ENCODE data around the gene ZBED1.
"Not testable (repeated sequence)": the region's sequence is repeated elsewhere in the genome, so short reads cannot be mapped to it uniquely, and the experiment has no call there.

ZBED1 gene

DNA sequence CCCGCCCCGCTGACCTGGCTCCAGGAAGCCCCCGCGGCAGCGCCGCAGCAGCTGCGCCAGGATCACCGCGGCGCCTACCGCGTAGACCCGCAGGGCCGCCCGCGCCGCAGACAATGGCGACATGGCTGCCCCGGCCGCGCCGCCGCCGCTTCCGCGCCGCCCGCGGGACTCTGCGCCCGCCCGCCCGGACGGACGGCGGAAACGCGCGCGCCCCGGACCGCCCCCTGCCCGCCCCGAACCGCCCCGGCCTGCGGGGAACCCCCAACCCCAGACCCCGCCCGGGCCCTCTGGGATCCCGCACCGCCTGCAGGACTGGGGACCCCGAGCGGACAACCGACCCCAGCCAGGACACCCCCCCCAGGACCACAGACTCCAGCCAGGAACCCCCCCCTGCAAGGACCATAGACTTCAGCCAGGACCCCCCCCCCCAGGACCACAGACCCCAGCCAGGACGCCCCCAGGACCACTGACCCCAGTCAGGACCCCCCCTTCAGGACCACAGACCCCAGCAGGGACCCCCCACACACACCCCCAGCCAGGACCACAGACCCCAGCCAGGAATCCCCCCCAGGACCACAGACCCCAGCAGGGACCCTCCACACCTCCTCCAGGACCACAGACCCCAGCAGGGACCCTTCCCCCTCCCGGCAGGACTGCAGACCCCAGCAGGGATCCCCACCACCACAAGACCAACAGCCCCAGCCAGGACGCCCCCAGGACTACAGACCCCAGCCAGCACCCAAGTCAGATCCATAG lies at the start of gene ZBED1, which contains the start of gene DHRSX:
Gene ZBED1 (minus strand): TSS at position 174 of the 756 bp plus-strand sequence. CDS start 10,257 bp downstream, outside the sequence.
Gene DHRSX (minus strand): TSS at position 174 of the 756 bp plus-strand sequence. CDS start 51 bp downstream, at position 123.
- no peak for DNase-seq (ENCODE audit: low read depth)

DNA sequence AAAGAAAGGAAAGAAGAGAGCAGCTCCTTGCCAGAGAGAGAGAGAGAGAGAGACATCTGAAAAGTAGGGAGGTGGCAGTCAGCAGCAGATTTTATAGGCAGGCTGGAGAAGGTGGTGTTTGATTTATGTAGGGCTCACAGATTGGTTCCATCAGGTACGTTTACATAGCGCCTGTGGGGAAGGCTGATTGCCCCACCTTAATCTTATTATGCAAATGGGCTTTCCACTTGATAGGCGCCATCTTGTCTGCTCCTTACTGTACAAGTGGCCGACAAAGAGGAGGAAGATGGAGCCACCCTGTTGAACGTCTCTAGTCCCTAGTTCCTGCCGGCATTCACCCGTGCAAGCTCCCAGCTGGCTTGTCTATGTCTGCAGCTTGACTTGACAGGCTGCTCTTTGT lies 49.1 kb upstream of the ZBED1 start:
- DNase-seq (ENCODE audit: low read depth) = no peak

DNA sequence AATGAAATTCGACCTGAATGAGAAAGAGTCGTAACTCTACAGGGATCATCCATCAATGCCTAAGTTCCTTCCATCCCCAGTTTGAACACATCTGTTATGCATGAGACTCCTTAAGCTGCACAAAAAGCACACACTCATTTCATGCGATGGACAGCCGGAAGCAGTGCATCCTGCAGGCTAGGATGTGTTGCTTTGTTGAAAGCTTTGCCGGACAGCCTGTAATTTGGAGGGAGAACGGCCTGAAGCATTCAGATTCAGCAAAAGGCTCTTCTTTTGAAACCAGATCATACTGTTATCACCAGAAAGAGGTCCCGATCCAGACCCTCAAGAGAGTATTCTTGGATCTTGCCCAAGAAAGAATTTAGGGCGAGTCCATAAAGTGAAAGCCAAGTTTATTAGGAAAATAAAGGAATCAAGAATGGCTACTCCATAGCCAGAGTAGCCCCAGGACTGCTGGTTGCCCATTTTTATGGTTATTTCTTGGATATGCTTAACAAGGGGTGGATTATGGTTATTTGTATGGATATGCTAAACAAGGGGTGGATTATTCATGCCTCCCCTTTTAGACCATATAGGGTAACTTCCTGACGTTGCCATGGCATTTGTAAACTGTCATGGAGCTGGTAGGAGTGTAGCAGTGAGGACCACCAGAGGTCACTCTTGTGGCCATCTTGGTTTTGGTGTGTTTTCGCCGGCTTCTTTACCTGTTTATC lies 48.1 kb upstream of the ZBED1 start:
- DNase-seq (ENCODE audit: low read depth) = no peak

DNA sequence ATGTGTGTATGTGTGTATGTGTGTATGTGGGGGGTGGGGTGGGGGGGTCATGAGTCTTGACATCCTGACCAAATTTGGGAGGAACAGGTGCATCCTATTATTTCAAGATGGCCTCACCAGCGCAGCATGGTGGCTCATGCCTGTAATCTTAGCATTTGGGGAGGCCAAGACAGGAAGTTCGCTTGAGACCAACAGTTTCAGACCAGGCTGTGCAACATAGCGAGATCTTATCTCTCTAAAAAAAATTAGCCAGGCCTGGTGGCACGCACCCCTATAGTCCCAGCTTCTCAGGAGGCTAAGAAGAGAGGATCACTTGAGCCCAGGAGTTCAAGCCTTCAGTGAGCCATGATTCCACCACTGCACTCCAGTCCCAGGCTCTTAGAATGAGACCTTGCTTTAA lies 47.0 kb upstream of the ZBED1 start:
- no peak for DNase-seq (ENCODE audit: low read depth)

DNA sequence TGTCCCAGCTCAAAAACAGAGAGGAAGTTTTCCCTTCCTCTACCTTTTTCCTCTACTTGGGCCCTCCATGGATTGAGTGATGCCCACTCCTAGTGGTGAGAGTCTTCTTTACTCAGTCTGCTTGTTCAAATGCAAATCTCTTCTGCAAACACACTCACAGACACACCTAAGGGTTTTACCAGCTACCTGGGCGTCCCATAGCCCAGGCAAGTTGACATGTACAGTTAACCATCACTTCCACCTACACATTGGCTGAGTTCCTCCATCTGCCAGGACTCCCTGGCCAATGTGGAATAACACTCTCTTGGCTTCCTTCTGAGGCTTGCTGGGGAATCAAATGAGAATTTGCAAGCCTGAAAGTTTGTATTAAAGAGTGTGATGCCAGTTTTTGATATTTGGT lies 45.7 kb upstream of the ZBED1 start:
- no peak for DNase-seq (ENCODE audit: low read depth)

DNA sequence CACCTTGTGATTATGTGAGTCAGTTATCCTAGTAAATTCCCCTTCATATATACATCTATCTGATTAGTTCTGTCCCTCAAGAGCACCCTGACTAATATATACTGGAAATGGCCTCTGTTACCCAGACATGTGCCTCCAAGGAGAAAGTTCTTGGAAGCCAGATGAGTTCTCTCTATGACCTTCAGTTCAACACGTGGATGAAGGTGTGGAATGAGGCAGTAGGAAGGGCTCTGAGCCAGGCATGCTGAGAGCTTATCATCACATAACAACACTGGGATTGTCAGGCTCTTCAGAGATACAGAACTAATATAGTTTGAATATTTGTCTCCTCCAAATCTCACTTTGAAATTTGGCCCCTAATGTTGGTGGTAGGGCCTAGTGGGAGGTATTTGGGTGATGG lies 44.4 kb upstream of the ZBED1 start:
- DNase-seq (ENCODE audit: low read depth) = no peak

DNA sequence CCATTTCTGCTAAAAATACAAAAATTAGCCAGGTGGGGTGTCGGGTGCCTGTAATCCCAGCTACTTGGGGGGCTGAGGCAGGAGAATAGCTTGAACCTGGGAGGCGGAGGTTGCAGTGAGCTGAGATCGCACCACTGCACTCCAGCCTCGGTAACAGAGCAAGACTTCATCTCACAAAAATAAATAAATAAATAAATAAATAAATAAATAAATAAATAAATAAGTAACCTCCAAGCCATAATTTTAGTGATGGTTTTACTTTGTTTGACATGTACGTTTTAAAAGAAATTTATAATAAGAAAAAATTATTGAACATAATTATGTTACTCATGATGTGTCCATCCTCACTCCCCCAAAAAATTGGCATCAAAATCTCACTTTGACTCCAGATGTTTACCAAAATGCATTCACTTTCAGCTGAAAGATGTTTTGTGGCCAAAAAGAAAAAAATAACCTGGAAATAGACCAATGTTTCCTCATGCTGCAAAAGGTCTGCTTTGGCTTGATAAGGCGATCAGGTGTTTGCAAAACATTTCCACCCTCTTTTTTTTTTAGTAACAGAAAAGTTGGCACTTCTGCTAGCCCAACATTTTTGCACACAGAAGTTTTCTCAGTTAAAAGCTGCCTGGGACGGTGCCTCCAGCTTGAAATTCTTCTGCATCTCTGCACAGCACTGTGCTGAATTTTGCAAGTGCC lies 42.2 kb upstream of the ZBED1 start:
- no peak for DNase-seq (ENCODE audit: low read depth)

DNA sequence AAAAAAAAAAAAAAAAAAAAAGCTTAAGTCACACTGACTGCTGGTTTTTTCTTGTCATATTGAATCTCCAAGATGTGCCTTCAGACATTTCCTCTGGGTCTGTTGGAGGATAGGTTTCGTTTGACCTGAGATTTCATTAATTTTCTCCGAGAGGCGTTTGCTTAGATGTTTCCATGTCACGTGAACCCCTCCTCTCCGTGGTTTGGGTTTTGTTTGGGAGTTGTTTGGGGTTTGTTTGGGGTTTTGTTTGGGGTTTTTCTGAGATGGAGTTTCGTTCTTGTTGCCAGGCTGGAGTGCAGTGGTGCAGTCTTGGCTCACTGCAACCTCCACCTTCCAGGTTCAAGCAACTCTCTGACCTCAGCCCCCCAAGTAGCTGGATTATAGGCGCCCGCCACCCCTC lies 40.8 kb upstream of the ZBED1 start:
- no peak for DNase-seq (ENCODE audit: low read depth)

DNA sequence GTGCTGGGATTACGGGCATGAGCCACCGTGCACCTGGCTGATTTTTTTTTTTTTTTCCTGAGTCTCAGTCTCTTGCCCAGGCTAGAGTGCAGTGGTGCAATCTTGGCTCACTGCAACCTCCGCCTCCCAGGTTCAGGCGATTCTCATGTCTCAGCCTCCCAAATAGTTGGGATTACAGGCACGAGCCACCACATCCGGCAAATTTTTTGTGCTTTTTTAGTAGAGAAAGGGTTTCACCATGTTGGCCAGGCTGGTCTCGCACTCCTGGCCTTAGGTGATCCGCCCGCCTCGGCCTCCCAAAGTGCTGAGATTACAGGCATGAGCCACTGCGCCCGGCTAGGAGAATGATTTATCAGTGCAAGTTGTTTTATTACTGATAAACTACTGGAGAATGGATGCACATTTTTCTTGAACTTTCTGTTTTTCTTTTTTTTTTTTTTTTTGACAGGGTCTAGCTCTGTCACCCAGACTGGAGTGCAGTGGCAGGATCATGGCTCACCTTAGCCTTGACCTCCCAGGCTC lies 39.7 kb upstream of the ZBED1 start:
- no peak for DNase-seq (ENCODE audit: low read depth)

DNA sequence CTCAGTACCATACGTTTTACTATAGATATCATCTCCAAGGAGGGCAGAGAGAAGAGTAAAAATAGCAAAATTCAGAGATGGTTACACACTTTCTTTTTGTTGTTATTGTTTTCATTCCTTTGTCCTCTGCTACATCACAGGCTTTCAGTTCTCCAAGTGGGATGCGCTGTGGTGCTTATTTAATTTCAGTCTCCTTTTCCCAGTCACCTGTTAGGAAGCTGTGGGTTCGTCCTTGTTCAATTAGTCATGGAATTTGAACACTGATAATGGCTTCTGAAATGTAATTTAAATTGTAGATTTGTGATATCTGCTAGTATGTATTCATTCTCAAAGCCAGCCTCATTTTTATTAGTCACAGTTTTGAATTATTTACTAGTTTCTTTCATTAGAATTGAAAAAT lies 38.8 kb upstream of the ZBED1 start:
- no peak for DNase-seq (ENCODE audit: low read depth)

DNA sequence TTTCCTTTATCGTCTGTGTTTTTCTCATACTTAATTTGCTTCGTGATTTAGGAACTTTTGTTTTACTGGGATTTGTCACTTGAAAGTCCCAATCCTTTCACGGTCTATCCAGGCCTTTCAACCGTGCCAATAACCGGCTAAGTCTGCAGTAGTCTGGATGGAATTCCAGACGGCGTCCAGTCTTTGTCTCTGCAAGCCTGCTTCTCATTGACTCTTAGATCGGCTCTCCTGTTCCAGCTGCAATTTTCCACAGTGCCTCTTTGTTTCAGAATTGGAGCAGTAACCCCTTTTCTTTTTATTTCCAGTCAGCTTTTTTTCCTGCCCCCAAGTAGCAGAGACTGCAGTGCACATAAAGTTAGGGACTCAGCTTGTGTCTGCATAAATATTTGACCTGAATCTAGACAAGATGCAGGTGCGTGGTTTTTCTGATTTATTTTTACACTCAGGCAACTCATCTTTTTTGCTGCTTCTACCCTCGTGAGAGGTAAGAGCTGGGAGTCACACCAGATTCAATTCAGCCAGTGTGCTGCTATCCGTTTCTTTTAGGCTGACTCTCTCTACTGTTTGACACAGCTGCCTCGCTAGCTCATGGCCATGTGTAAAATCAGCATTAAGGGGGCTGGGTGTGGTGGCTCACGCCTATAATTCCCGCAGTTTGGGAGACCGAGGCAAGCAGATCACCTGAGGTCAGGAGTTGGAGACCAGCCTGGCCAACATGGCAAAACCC lies 37.4 kb upstream of the ZBED1 start:
- DNase-seq (ENCODE audit: low read depth) = no peak

DNA sequence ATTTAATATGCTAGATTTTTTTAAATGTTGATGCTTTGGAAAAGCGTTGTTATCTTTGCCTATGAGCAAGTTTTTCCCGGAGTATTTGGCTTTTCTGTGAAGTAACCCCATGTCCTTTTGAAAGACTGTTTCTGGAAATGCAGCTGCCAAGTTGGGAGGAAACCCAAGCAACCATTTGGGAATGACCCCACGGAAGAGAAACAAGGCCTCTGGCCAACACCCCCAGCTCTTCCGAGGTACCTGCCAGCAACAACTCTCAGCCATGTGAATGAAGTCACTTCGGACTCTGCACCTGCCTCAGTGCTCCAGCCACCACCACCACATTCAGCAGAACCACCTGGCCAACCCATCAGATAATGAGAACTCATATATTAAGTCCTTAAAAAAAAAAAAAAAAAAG lies 36.2 kb upstream of the ZBED1 start:
- DNase-seq (ENCODE audit: low read depth) = no peak

DNA sequence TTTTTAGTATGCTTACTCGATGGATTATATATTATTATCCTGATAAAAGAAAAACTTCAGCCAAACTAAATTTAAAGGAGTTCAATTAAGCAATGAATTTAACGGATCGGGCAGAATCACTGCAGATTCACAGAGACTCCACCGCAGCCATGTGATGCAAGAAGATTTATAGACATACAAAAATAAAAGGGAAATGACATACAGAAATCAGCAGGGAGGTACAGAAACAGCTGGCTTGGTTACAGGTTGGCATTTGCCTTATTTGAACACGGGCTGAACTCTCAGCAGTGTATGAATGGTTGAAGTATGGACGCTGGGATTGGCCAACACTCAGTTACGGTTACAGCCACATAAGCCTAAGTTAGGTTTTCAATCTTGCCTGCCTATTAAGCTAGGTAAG lies 35.4 kb upstream of the ZBED1 start:
- no peak for DNase-seq (ENCODE audit: low read depth)

DNA sequence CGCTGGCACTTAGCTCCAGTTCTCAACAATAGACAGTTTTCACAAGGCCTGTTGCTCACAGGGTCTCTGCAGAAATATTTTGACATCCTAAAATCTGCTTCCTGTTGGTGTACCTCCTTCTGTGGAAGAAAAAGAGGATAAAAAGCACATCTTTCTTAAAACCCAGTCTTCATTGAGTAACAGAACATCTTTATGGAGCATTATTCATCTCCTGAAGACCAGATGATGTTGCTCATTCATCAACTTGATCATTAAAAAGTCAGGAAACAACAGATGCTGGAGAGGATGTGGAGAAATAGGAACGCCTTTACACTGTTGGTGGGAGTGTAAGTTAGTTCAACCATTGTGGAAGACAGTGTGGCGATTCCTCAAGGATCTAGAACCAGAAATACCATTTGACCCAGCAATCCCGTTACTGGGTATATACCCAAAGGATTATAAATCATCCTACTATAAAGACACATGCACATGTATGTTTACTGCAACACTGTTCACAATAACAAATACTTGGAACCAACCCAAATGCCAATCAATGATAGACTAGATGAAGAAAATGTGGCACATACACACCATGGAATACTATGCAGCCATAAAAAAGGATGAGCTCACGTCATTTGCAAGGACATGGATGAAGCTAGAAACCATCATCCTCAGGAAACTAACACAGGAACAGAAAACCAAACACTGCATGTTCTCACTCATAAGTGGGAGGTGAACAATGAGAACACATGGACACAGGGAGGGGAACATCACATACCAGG lies 33.7 kb upstream of the ZBED1 start:
- not testable (repeated sequence) for DNase-seq (ENCODE audit: low read depth)

DNA sequence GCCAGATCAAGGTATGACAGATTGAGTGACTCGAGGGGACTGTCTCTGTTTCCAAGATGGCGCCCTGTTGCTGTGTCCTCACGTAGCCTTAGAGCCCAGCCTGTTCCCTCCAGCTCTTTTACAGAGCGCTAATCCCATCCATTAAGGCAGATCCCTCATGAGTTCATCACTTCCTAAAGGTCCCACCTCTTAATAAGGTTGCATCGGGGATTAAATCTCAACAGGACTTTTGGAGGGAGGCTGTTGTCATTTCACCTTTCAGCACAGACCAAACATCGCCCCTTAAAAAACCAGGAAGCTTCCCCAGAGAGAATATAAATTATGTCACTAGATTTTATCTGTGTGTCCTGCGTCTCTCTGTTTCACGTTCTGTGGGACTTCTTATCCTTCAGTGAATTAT lies 32.6 kb upstream of the ZBED1 start:
- no peak for DNase-seq (ENCODE audit: low read depth)

DNA sequence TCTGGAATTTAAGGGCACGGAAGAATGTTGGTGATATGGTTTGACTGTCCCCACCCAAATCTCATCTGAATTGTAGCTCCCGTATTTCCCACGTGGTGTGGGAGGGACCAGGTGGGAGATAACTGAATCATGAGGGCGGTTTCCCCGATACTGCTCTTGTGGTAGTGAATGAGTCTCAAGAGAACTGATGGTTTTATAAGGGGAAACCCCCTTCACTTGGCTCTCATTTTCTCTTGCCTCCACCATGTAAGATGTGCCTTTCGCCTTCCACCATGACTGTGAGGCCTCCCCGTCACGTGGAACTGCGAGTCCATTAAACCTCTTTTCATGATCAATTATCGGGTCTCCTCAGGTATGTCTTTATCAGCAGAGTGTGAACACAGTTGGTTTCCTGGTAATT lies 25.6 kb upstream of the ZBED1 start:
- DNase-seq (ENCODE audit: low read depth) = no peak

DNA sequence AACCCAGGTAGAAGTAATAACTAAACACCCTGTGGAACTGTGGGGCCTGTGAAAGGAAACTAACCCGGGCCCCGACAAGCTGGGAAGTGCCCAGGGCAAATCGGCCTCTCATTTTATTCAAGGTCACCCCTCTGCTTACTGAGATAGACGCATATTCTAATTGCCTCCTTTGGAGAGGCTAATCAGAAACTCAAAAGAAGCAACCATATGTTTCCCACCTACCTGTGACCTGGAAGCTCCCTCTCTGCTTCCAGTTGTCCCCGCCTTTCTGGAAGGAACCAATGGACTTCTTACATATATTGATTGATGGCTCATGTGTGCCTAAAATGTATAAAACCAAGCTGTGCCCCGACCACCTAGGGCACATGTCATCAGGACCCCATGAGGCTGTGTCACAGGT lies 23.1 kb upstream of the ZBED1 start:
- DNase-seq (ENCODE audit: low read depth) = no peak

DNA sequence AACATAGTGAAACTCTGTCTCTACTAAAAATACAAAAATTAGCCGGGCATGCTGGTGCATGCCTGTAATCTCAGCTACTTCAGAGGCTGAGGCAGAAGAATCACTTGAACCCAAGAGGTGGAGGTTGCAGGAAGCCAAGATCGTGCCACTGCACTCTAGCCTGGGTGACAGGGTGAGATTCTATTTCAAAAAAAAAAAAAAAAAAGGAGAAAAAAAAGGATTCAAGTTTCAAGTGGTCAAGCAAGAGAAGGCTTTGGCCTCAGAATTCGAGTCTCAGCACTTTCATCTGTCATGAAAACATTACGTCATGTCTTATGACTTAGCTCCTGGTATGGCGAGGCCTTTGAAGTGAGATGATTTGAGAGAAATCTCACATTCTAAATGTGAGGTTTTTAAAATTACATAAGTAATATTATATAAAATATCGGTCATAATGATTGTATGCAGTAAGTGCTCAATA lies 21.2 kb upstream of the ZBED1 start:
- no peak for DNase-seq (ENCODE audit: low read depth)

DNA sequence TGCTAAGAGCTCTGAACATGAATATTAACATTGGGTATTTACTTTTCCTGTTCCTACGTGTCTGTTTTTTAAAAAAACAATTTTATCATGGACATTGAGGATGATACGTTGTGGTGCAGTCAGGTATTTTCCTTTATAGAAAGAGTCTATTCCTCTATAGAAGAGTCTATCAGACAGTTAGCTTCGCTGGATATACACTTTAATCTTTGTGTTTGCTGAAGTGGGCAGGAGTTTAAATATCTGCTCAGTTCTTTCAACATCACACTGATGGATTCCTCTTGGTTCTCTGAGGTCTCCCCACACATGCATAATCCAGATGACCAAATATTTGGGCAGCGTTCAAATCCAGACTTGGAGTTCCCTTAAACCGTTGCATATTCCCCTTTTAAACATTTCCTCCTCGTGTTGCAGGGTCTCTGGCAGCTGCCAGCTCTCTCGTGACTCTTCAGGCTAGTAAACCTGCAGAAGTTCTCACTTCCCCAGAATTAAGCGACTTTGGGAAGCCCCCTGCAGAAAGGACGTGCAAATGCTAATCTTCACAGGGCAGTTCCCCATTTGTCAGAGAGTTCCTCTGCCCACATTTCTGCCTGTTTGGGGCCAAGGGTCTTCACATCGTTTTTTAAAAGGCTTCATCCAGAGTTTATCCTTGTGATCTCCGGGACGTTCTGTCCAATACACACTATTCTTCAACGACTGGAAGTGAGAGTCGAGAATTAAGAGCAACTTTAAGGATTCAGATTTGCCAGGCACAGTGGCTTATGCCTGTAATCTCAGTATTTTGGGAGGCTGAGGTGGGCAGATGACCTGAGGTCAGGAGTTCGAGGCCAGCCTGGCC lies 20.5 kb upstream of the ZBED1 start:
- DNase-seq (ENCODE audit: low read depth) = no peak

DNA sequence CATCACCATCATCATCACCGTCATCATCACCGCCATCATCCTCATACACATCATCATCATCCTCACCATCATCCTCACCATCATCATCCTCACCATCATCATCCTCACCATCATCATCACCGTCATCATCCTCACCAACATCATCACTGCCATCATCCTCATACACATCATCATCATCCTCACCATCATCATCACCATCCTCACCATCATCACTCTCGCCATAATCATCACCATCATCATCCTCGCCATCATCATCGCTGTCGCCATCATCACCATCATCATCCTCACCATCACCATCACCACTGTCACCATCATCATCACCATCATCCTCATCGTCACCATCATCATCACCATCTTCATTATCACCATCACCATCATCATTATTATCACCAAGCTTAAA lies 19.8 kb upstream of the ZBED1 start:
- no peak for DNase-seq (ENCODE audit: low read depth)

Measured in stimulated activated CD8-positive, alpha-beta memory T cell treated with anti-CD3 and anti-CD28 coated beads, Interleukin-15, amount 100 ng/mL, for 1 hour (primary cell).